GM18907 (cell line): ENCODE measurements around the gene SYT2.

Experiments used
- ATAC-seq: cut with Tn5 transposase; IDR thresholded peaks from one replicate; pipeline ENCODE4 v1.9.1; 2021; ENCODE audit warnings: mild to moderate bottlenecking, moderate library complexity; ENCODE audit not compliant: unreplicated experiment

The SYT2 gene

GRCh38 chr1:202680586-202681352 is 29.5 kb downstream of the SYT2 start:
- no peak for ATAC-seq

- no peak for ATAC-seq
Observed at GRCh38 chr1:202679406-202680177, 30.7 kb downstream of the SYT2 start.

- ATAC-seq: no peak
Observed at GRCh38 chr1:202677433-202677832, 32.8 kb downstream of the SYT2 start.

- no peak for ATAC-seq
Observed at GRCh38 chr1:202673531-202673930, 36.7 kb downstream of the SYT2 start.

GRCh38 chr1:202671399-202671798 is 38.9 kb downstream of the SYT2 start:
- ATAC-seq: no peak

GRCh38 chr1:202665417-202665816 is 44.8 kb downstream of the SYT2 start:
- ATAC-seq: no peak

GRCh38 chr1:202664083-202664482 is 46.2 kb downstream of the SYT2 start:
- no peak for ATAC-seq

- no peak for ATAC-seq
Observed at GRCh38 chr1:202663131-202663530, 47.1 kb downstream of the SYT2 start.

- ATAC-seq: no peak
Observed at GRCh38 chr1:202662081-202662480, 48.2 kb downstream of the SYT2 start.

- ATAC-seq: no peak
Observed at GRCh38 chr1:202661136-202661845, 49.0 kb downstream of the SYT2 start.

- no peak for ATAC-seq
Observed at GRCh38 chr1:202659974-202660373, 50.3 kb downstream of the SYT2 start.

- ATAC-seq: no peak
Observed at GRCh38 chr1:202659541-202659940, 50.7 kb downstream of the SYT2 start.

GRCh38 chr1:202658769-202659168 is 51.5 kb downstream of the SYT2 start:
- no peak for ATAC-seq

- no peak for ATAC-seq
Observed at GRCh38 chr1:202658251-202658759, 51.9 kb downstream of the SYT2 start.

- ATAC-seq: no peak
Observed at GRCh38 chr1:202656951-202657646, 53.2 kb downstream of the SYT2 start.

- ATAC-seq: no peak
Observed at GRCh38 chr1:202656057-202656456, 54.2 kb downstream of the SYT2 start.

- ATAC-seq: no peak
Observed at GRCh38 chr1:202654079-202654478, 56.2 kb downstream of the SYT2 start.

- no peak for ATAC-seq
Observed at GRCh38 chr1:202649553-202650392, 60.5 kb downstream of the SYT2 start.

GRCh38 chr1:202648605-202649226 is 61.5 kb downstream of the SYT2 start:
- ATAC-seq: no peak

- no peak for ATAC-seq
Observed at GRCh38 chr1:202645097-202645476, 65.2 kb downstream of the SYT2 start.
